HG03571 (cell line): ENCODE data around the gene BTBD8.

ENCODE experiments used
- ATAC-seq: cut with Tn5 transposase; IDR thresholded peaks from one replicate; pipeline ENCODE4 v1.9.1; 2021; ENCODE audit not compliant: unreplicated experiment

The BTBD8 gene

GRCh38 chr1:92188436-92189255, 108.5 kb downstream of the BTBD8 start:
- no peak for ATAC-seq

GRCh38 chr1:92191726-92192125, 111.6 kb downstream of the BTBD8 start:
- no peak for ATAC-seq

- no peak for ATAC-seq
Observed at GRCh38 chr1:92192246-92192645, 112.1 kb downstream of the BTBD8 start.

- ATAC-seq = no peak
Observed at GRCh38 chr1:92194511-92194910, 114.4 kb downstream of the BTBD8 start.

GRCh38 chr1:92201973-92202372, 121.8 kb downstream of the BTBD8 start:
- ATAC-seq = no peak

- no peak for ATAC-seq
Observed at GRCh38 chr1:92203105-92203504, 123.0 kb downstream of the BTBD8 start.

- no peak for ATAC-seq
Observed at GRCh38 chr1:92210701-92211100, 130.6 kb downstream of the BTBD8 start.

GRCh38 chr1:92211166-92211565, 131.0 kb downstream of the BTBD8 start:
- ATAC-seq = no peak

- no peak for ATAC-seq
Observed at GRCh38 chr1:92217721-92218120, 137.6 kb downstream of the BTBD8 start, which contains the start of gene C1orf146. C1orf146 (plus strand) TSS chr1:92217915; CDS start chr1:92231421, 13,506 bp downstream.

GRCh38 chr1:92218559-92218958, 138.4 kb downstream of the BTBD8 start:
- ATAC-seq = no peak

- ATAC-seq = no peak
Observed at GRCh38 chr1:92219028-92219427, 138.9 kb downstream of the BTBD8 start.

GRCh38 chr1:92228401-92228800, 148.3 kb downstream of the BTBD8 start:
- ATAC-seq = no peak

- no peak for ATAC-seq
Observed at GRCh38 chr1:92230736-92231135, 150.6 kb downstream of the BTBD8 start.
